ENCODE measurements around the gene PHKA2.

Gene PHKA2

GRCh38 chrX:18898091-18898490 lies 85.8 kb downstream of the PHKA2 start:
- TF ChIP-seq MYC (IDR thresholded peaks at IDR 0.05; ENCODE audit: low read depth, low read length) (no peak), POLR2A (IDR thresholded peaks at IDR 0.05; ENCODE audit: extremely low read depth, insufficient read length) (no peak), CTCF (IDR thresholded peaks at IDR 0.05; ENCODE audit: low read depth, low read length) (no peak)
- TF ChIP-seq, protein P1, sequence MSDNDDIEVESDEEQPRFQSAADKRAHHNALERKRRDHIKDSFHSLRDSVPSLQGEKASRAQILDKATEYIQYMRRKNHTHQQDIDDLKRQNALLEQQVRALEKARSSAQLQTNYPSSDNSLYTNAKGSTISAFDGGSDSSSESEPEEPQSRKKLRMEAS (IDR thresholded peaks at IDR 0.05; ENCODE audit: low read depth, low read length), result no peak
- H3K4me3 ChIP-seq (ENCODE audit: low read depth, low read length), result no peak overlapping the region
- DNase-seq (ENCODE audit: low read depth), result no peak

DNA sequence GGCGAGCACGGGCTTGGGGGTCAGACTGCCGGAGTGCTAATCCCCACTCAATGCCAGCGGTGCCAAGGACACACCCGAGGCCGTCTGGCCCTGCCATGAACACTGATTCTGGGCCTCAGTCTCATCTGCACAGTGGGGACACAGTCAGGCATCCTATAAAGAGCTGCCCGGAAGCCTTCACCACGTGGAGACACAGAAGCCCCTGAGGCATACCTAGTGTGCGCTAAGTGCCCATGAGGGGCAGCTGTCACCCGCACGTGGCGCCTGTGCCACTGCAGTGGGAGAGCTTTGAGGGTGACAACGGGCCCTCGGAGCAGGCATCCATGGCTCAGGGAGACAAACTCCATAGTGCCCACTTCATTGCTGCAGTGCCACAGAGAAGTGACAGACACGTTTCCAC lies 86.3 kb downstream of the PHKA2 start:
- no peak for DNase-seq (ENCODE audit: low read depth)
- TF ChIP-seq POLR2A (IDR thresholded peaks at IDR 0.05; ENCODE audit: extremely low read depth, insufficient read length), result no peak
- no peak for TF ChIP-seq MYC (IDR thresholded peaks at IDR 0.05; ENCODE audit: low read depth, low read length)
- TF ChIP-seq CTCF (IDR thresholded peaks at IDR 0.05; ENCODE audit: low read depth, low read length), result no peak
- TF ChIP-seq, protein P1 (IDR thresholded peaks at IDR 0.05; ENCODE audit: low read depth, low read length), result no peak
- no peak overlapping the region for H3K4me3 ChIP-seq (ENCODE audit: low read depth, low read length)

GRCh38 chrX:18896680-18897544 lies 87.0 kb downstream of the PHKA2 start:
- TF ChIP-seq MYC (IDR thresholded peaks at IDR 0.05; ENCODE audit: low read depth, low read length) (no peak), POLR2A (IDR thresholded peaks at IDR 0.05; ENCODE audit: extremely low read depth, insufficient read length) (no peak), CTCF (IDR thresholded peaks at IDR 0.05; ENCODE audit: low read depth, low read length) (no peak)
- TF ChIP-seq, protein P1 (IDR thresholded peaks at IDR 0.05; ENCODE audit: low read depth, low read length), result no peak
- no peak overlapping the region for H3K4me3 ChIP-seq (ENCODE audit: low read depth, low read length)
- no peak for DNase-seq (ENCODE audit: low read depth)

DNA sequence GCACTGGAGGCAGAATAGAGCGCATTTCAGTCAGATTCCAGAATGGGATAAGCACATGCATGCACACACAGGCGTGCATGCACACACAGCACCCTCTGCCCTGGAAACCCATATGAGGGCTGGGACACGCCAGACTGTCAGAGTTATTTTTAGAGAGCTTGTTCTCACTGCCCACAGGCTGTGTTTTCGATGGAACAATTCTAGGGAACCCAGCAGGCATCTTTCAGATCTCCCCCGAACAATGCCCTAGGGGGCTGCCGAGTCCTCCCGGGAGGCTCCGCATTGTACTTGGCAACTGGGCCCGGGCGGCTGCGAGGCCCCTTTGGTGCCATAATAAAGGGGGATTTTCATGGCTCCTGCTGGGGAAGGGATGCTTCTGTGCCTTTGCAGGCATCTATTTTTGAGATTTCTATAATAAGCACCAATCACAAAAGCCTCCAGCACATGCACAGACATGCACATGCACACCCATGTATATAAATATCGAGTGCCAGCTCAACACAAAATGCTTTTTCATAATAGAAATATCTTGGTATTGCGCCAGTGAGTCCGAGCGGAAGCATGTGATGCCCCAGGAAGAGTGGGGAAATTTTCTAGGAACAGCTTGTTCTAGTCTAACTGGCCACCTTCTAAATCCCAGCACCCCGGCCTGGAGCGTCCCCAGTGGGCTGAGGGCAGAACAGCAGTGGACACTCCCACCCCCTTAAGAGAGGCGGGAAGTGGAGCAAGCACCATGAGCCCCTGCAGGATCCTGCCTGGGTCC lies 88.5 kb downstream of the PHKA2 start:
- no peak for DNase-seq (ENCODE audit: low read depth)

DNA sequence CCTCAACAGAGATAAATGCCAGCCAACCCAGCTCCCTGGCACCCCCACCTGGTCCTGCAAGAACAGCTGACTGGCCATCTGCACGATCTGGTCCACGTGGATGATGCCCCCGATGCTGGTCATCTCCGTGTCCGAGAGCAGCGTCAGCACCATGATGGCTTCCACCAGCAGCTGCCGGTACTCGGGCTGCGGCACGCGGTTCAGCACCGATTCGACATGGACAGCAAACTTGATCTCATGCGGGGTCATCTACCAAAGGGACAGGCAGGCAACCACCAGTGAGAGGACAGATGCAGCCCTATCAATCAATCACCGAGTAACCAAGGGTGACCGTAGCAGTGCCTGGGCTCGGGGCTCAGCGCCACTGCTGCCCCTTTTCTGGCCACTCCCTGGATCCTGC lies 89.8 kb downstream of the PHKA2 start:
- no peak overlapping the region for H3K4me3 ChIP-seq (ENCODE audit: low read depth, low read length)
- TF ChIP-seq POLR2A (IDR thresholded peaks at IDR 0.05; ENCODE audit: extremely low read depth, insufficient read length), result no peak
- no peak for TF ChIP-seq MYC (IDR thresholded peaks at IDR 0.05; ENCODE audit: low read depth, low read length)
- no peak for TF ChIP-seq CTCF (IDR thresholded peaks at IDR 0.05; ENCODE audit: low read depth, low read length)
- TF ChIP-seq, protein P1 (IDR thresholded peaks at IDR 0.05; ENCODE audit: low read depth, low read length), result no peak
- DNase-seq (ENCODE audit: low read depth), result no peak

More for the DNA sequence above, 88.5 kb downstream of the PHKA2 start:
- H3K4me3 ChIP-seq (ENCODE audit: low read depth, low read length), result no peak overlapping the region
- TF ChIP-seq MYC (IDR thresholded peaks at IDR 0.05; ENCODE audit: low read depth, low read length), result no peak
- no peak for TF ChIP-seq POLR2A (IDR thresholded peaks at IDR 0.05; ENCODE audit: extremely low read depth, insufficient read length)
- no peak for TF ChIP-seq CTCF (IDR thresholded peaks at IDR 0.05; ENCODE audit: low read depth, low read length)
- TF ChIP-seq, protein P1 (IDR thresholded peaks at IDR 0.05; ENCODE audit: low read depth, low read length), result no peak

Measured in NB4 (cell line).